Ramos (cell line): ENCODE results near the gene BSPRY.
"Not testable (repeated sequence)": the region's sequence is repeated elsewhere in the genome, so short reads cannot be mapped to it uniquely, and the experiment has no call there.

Experiments
- in situ Hi-C: fragments of 300-500 bp; cut with MboI; formaldehyde crosslinking; loops from one replicate; pipeline ENCODE4 v1.14.3; 2022; ENCODE audit warnings: low sequenced_read_pairs; ENCODE audit not compliant: unreplicated experiment

Gene BSPRY

DNA sequence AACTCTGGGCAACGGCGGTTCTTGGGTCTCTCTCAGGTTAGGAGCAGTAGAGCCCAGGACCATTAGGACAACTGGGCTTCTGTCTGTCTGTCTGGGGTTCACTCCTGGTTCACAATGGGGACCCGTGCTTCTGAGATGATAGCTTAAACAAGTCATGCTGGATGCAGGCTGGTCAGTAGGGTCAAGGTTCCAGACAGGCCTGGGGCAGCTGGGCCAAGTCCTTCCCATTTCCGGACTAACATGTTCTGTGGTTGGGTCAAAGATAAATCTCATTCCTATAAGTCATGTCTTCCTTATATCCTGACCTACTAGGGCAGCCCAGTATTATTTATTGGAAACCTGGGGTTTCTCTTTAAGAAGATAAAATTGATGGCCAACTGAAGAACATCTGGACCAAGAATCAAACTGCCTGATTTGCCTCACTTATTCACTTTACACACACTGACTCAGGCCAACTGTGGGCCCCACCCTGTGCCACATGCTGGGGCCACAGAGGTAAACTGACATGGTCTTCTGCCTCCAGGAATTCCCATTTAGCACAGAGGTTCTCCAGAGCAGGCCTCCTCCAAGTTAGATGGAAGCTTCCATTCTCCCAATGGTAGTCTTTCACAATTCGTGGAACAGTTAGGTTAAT lies 19.1 kb downstream of the BSPRY start:
- in situ Hi-C loops: no loop called here

DNA sequence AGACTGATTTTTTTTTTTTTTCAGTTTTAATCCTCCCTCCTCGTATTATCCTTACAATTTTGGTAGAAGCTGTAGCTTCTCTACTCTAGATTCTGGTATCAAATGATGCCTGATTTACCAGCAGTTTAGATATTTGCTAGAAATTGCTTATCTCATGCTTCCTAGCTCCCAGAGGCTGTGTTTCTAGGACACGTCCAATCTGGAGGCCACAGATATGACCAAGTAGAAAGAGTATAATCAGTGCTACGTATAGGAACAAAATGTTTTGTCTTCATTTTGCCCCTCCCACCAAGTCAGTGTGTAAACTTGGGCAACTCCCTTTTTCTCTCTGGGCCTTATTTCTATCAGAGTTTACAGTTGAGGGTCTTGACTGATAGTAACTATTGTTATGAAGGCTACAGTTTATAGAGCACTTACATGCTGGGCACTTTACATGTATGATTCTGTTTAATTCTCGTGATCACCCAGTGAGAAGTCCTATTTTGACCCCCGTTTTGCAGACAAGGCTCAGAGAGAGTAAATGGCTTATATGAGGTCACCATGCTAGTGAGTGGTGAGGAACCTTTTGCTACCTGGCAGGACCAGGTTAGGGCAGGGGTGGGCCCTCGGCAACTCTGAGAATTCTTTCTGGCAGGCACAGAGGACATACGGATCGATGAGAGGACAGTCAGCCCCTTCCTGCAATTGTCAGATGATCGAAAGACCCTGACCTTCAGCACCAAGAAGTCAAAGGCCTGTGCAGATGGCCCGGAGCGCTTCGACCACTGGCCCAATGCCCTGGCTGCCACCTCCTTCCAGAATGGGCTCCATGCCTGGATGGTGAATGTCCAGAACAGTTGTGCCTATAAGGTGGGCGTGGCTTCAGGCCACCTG lies 19.9 kb downstream of the BSPRY start:
- in situ Hi-C loops: no loop called here

DNA sequence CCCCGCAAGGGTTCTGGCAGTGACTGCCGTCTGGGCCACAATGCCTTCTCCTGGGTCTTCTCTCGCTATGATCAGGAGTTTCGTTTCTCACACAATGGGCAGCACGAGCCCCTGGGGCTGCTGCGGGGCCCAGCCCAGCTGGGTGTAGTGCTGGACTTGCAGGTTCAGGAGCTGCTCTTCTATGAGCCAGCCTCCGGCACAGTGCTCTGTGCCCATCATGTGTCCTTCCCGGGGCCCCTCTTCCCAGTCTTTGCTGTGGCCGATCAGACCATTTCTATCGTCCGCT lies 20.5 kb downstream of the BSPRY start:
- in situ Hi-C loops: no loop called here

DNA sequence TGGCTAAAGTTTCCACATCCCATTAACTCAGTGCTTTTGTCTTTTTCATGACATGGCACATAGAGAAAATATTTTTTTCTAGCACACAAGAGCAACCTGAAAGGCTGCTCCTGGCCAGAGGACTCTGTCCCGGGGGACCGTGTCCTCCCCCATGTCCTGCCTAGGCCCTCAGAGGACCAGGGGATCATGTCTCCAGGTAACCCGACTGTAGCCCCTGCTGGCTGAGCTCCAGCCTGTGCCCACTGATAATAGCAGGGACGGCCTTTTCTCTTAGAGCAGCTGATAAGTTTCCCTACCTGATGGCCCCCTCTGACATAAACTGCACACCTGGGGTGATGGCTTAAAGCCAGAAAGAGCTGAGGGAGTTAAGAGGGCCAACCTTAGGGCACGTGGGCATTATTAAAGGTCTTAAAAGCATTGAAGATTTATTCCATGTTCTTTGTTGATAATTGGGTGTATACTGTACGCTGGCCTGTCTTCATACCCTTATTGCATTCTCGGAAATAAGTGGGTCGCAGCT lies 21.5 kb downstream of the BSPRY start:
- in situ Hi-C loops: no loop called here

DNA sequence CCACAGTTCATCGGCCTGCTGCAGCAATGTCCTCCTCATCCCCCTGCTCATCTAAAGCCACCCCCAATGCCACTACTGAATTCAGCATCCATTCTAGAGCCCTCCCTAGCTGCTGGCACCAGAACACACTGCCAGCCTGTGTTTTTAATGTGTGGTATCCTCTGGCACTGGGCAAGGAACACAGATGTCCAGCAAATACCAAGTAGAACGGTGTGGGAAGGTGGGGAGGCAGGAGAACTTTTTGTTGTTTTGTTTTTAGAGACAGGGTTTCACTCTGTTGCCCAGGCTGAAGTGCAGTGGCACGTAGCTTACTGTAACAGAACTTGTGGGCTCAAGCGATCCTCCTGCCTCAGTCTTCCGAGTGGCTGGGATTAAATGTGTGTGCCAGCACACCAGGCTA lies 22.7 kb downstream of the BSPRY start:
- in situ Hi-C loops: no loop called here

DNA sequence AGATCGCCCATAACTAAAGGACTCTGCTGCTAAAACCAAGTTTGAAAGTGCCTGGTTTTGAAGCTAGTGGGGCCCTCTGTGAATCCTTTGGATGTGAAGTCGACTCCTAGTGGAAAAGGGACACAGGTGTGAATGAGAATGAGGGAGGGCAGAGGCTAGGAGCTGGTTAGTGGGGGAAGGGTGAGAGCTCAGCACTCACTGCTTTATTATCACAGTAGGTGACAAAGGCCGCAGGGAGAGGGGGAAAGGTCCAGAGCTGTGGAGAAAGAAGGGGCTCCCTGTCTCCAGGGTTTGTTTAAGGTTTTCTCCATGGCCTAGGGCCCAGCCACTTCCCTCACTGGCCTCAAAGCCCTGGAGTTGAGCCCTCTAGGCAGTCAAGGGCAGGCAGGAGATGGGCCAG lies 23.9 kb downstream of the BSPRY start:
- in situ Hi-C loops: no loop called here

DNA sequence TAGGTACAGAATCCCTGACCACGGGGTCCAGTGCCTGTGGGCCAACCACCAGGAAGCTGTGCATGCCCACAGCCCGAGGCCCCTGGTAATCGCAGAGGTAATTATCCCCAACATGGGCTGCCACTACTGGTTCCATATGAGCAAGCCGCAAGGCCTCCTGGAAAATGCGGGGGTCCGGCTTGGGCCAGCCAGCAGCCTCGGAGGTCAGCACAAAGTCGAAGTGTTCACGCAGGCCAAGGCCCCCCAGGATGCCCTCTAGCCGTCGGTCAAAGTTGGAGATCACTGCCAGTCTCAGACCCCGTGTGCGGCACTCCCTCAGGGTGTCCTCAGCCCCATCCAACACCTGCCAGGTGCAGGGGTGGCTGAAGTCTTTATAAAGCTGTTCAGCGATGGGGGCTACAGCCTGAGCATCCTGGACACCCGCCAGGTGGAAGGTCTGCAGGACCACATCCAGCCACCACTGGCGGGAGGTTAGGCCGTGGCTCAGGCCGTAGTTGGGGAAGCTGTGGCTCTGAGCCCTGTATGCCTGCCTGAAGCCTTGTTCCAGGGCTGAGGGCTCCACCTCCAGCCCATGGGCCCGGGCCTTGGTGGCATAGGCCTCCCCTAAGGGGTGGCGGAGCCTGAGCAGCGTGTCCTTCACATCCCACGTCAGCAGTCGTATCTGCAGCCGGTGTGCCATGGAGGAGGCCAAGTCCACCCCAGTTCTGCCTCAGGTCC lies 24.5 kb downstream of the BSPRY start:
- in situ Hi-C loops: no loop called here

DNA sequence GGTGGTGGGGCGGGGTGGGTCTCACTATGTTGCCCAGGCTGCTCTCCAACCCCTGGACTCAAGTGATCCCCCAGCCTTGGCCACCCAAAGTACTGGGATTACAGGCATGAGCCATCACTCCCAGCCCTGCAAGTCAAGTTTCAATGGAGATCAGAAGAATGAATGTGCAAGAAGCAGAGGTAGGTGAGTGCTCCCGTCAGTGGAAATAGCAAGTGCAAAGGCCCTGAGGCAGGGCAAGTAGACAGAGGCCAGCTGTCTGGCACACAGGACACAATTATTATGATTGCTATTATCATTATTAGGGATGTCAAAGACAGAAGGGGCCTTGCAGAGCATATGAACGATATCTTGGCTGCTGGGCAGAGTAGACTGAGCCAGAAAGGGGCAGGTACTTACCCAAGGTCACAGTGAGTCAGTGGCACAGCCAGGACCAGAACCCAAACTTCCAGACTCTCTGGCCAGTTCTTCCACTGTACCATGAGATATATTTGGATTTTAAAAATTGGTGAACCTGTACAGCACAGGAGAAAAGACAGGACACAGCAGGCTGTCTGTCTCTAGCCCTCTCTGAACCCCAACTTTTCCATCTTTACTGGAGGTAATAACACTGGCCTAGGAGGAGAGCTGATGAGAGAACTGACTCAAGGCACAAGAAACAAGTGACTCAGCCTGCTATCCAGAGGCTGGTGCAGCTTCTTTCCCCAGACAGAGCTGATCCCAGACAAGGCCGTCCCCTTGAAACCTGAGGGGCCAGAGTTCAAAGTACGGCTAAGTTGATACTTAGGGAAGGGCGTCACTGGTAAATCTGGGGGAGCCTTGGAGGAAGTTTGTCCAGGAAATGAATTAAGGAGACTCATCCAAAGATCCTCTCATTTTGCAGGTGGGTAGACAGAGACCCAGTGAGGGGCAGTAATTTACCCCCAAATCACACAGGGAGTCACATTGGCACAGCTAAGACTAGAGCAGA lies 26.0 kb downstream of the BSPRY start:
- in situ Hi-C loops: no loop called here

DNA sequence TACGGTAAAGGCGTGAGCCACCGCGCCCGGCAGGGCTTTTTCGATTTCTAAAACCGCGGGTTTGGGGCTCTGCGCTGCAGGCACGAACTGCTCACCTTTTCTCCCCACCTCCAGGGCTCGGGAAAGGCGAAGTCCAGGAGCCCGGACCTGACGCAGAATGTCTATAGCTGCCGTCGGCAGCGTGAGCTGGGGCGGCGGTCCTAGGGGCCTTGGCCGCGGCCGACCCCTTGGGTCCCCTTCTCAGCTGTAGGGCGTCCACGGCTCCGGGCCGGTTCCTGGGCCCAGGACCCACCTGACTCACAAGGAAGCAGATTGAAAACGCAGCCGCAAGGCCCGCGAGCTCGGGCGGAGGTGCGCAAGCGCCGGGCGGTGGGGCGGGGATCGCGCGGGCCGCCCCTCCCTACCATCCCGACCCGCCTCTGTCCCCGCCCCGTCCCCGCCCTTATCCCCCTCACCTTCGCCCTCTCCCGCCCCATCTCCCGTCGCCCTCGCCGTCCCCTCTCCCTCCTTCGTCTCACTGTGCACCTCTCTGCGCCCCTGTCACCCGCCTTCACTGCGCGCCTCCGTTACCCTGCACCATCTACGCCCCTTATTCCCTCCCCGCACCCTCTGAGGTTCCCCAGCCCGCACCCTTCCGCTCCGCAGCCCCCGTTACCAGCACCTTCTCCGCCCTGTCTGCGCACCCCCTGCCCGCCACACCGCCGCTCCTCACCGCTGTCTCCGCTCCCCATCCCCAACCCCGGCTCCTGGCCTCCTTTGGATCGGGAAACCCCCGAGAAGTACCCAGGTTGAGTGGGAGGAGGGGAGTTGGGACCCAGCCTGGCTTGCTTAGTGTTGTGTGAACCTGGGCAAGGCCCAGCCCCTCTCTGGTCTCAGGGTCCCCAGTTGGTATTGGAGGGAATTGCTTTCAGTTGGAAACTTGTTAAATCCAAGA lies 27.6 kb downstream of the BSPRY start, which contains the start of gene HDHD3:
HDHD3 (minus strand) TSS at position 353 of the 934 bp plus-strand sequence. CDS start 2,632 bp downstream, outside the sequence.
- in situ Hi-C loops: no loop called here

DNA sequence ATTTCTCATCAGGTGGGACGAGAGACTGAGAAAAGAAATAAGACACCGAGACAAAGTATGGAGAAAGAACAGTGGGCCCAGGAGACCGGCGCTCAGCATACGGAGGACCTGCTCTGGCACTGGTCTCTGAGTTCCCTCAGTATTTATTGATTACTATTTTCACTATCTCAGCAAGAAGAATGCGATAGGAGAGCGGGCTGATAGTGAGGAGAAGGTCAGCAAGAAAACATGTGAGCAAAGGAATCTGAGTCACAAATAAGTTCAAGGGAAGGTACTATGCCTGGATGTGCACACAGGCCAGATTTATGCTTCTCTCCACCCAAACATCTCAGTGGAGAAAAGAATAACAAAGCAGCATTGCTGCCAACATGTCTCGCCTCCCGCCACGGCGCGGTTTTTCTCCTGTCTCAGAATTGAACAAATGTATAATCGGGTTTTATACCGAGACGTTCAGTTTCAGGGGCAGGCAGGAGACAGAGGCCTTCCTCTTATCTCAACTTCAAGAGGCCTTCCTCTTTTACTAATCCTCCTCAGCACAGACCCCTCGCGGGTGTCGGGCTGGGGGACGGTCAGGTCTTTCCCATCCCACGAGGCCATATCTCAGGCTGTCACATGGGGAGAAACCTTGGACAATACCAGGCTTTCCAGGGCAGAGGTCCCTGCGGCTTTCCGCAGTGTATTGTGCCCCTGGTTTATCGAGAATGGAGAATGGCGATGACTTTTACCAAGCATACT lies 29.9 kb downstream of the BSPRY start:
- in situ Hi-C loops: not testable (repeated sequence)

DNA sequence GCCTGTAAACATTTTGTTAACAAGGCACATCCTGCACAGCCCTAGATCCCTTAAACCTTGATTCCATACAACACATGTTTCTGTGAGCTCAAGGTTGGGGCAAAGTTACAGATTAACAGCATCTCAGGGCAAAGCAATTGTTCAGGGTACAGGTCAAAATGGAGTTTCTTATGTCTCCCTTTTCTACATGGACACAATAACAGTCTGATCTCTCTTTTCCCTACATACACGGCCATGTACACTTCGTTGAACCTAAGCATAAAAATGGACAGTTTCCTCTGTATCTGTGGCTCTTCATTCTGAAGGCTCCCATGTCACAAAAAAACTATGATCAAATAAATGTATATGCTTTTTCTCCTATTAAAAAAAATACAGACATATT lies 30.5 kb downstream of the BSPRY start:
- in situ Hi-C loops: not testable (repeated sequence)

DNA sequence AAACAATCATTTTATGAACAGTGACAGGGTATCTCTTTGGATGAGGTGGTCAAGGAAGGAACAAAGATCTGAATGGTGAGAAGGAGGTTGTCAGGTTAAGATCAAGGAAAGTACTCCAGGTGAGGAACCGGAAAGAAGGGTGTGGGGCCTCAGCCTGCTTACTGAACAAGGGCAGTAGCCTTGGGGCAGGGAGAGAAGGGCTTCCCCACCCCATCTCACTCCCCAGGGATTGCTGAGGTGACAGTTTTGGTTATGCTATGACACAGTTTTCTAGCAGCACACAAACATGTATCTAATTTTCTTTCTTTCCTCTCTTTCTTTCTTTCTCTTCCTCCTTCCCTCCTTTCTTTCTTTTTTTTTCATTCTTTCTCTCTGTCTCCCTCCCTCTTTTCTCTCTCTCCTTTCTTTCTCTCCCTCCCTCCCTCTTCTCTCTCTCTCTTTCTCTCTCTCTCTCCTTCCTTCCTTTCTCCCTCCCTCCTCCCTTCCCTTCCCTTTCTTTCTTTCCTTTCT lies 31.6 kb downstream of the BSPRY start:
- in situ Hi-C loops: no loop called here

DNA sequence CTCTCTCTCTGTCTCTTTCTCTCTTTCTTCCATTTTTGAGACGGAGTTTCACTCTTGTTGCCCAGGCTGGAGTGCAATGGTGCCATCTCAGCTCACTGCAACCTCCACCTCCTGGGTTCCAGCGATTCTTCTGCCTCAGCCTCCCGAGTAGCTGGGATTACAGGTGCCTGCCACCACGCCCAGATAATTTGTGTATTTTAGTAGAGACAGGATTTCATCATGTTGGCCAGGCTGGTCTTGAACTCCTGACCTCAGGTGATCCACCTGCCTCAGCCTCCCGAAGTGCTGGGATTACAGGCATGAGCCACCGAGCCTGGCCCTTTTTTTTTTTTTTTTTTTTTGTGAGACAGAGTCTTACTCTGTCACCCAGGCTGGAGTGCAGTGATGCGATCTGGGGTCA lies 32.1 kb downstream of the BSPRY start:
- in situ Hi-C loops: not testable (repeated sequence)

DNA sequence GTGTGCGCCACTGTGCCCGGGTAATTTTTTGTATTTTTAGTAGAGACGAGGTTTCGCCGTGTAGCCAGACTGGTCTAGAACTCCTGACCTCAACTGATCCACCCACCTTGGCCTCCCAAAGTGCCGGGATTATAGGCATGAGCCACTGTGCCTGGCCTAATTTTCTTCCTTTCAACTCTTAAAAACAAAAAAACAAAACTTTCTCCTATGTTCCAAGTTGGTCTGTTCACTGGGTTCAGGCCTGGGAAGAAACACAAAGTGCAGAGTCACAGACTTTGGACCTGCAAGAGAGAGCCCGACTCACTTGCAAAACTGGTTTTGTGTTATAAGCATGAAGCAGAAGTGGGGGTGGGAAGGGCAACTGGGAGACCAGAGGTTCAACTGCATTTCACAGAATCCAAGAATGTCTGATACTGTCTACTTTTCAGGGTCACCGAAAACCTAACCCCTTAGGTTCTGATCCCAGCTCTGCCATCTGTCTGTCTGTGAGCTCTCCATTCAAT lies 32.6 kb downstream of the BSPRY start:
- in situ Hi-C loops: no loop called here

DNA sequence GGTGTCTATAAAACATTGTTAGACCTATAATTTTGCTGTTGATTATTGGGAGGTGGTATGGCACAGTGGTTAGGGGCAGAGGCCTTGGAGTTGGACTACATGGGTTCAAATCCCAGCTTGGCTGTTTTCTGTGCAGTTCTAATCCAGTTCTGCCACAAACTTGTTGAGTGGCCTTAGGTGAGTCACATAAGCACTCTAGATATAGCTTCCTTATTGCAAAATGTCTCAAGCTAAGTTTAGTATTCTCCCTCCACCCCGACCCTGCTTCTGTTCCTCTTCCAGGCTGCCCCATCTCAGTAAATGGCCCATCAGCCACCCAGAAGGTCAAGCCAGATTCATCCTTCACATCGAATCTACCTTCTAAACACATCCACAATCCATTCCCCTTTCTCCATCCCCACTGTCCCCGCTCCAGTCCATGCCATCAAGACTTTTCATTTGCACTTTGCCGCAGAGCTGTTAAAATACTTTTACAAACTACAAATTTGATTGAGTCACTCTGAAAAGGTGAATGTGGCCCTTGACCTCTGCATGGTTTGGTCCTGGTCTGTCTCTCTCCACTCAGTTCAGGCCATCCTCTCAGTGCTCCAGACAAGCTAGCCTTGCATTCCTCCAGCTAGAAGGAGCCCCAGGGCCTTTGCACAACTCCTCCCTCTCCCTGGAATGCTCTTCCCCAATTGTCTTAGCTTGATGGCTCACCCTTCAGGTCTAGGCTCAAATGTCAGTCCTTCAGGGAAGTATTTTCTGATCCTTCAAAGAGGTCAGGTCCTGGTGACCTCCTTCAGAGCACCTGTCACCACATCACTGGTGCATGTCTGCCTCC lies 37.4 kb downstream of the BSPRY start:
- in situ Hi-C loops: no loop called here

DNA sequence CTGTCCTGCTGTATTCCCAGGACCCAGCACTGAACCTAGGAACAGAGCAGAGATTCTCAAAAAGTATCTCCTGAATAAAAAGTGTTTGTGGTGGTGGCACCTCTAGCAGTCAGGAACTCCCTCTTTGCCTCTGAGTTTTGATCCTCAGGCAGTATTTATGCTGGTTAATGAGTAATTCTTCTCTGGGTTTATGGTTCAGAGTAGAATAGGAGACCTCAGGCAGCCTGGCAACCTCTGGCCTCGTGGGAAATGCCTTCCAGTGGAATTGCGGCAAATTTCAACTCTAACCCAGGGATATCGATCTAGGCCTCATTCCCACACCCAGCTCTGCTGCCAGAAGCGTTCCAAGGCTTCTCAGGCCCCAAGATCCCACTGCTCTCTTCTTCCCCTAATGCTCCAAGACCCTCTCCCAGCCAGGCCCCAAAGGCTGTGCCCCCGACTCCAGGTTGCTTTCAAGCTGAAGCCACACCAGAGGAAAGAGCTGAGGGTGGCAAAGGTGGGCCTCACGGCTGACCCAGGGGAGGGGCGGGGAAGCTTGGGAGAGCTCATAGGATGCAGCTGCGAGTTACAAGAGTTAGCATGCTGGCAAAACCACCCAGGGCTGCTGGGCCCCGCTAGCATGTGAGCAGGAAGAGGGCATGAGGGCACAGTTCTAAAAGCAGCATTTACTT lies 38.4 kb downstream of the BSPRY start:
- in situ Hi-C loops: no loop called here
